ENCODE data around the gene C1QTNF8.

C1QTNF8 gene

GRCh38 chr16:1096169-1097082 lies at the start of gene C1QTNF8:
C1QTNF8 (minus strand) TSS chr16:1096244; CDS start chr16:1094922, 1,322 bp downstream.
- DNase-seq (ENCODE audit: low read depth in 2 of 3, low spot score in 2 of 3) = no peak

GRCh38 chr16:1145383-1146100 lies 49.5 kb upstream of the C1QTNF8 start:
- no peak for DNase-seq (ENCODE audit: low read depth in 2 of 3, low spot score in 2 of 3)

- no peak for DNase-seq (ENCODE audit: low read depth in 2 of 3, low spot score in 2 of 3)
Measured at GRCh38 chr16:1144476-1145382, 48.7 kb upstream of the C1QTNF8 start.

GRCh38 chr16:1143761-1144450 lies 47.9 kb upstream of the C1QTNF8 start:
- DNase-seq (ENCODE audit: low read depth in 2 of 3, low spot score in 2 of 3) = no peak

GRCh38 chr16:1142911-1143310 lies 46.9 kb upstream of the C1QTNF8 start:
- no peak for DNase-seq (ENCODE audit: low read depth in 2 of 3, low spot score in 2 of 3)

GRCh38 chr16:1141716-1142115 lies 45.7 kb upstream of the C1QTNF8 start:
- no peak for DNase-seq (ENCODE audit: low read depth in 2 of 3, low spot score in 2 of 3)

GRCh38 chr16:1141191-1141590 lies 45.1 kb upstream of the C1QTNF8 start:
- DNase-seq (ENCODE audit: low read depth in 2 of 3, low spot score in 2 of 3) = no peak

- no peak for DNase-seq (ENCODE audit: low read depth in 2 of 3, low spot score in 2 of 3)
Measured at GRCh38 chr16:1140582-1141162, 44.6 kb upstream of the C1QTNF8 start.

GRCh38 chr16:1137604-1138003 lies 41.6 kb upstream of the C1QTNF8 start:
- no peak for DNase-seq (ENCODE audit: low read depth in 2 of 3, low spot score in 2 of 3)

- no peak for DNase-seq (ENCODE audit: low read depth in 2 of 3, low spot score in 2 of 3)
Measured at GRCh38 chr16:1135459-1135825, 39.4 kb upstream of the C1QTNF8 start.

- DNase-seq (ENCODE audit: low read depth in 2 of 3, low spot score in 2 of 3) = no peak
Measured at GRCh38 chr16:1134776-1135458, 38.9 kb upstream of the C1QTNF8 start.

GRCh38 chr16:1133810-1134520 lies 37.9 kb upstream of the C1QTNF8 start:
- no peak for DNase-seq (ENCODE audit: low read depth in 2 of 3, low spot score in 2 of 3)

GRCh38 chr16:1133271-1133670 lies 37.2 kb upstream of the C1QTNF8 start:
- DNase-seq (ENCODE audit: low read depth in 2 of 3, low spot score in 2 of 3) = no peak

- DNase-seq (ENCODE audit: low read depth in 2 of 3, low spot score in 2 of 3) = no peak
Measured at GRCh38 chr16:1132431-1132830, 36.4 kb upstream of the C1QTNF8 start.

GRCh38 chr16:1131378-1131994 lies 35.4 kb upstream of the C1QTNF8 start:
- no peak for DNase-seq (ENCODE audit: low read depth in 2 of 3, low spot score in 2 of 3)

GRCh38 chr16:1130382-1130781 lies 34.3 kb upstream of the C1QTNF8 start:
- no peak for DNase-seq (ENCODE audit: low read depth in 2 of 3, low spot score in 2 of 3)

GRCh38 chr16:1129106-1129960 lies 33.3 kb upstream of the C1QTNF8 start:
- no peak for DNase-seq (ENCODE audit: low read depth in 2 of 3, low spot score in 2 of 3)

All from activated CD8-positive, alpha-beta memory T cell treated with anti-CD3 and anti-CD28 coated beads for 48 hours (primary cell).